GM21381 (cell line): ENCODE results near the gene ANAPC2.
A peak's percentile ranks its signal among the peaks of the same experiment; 100 is the strongest.

Experiments
- ATAC-seq: cut with Tn5 transposase; IDR thresholded peaks from one replicate; pipeline ENCODE4 v1.9.1; 2021; ENCODE audit warnings: mild to moderate bottlenecking, moderate library complexity; ENCODE audit not compliant: unreplicated experiment

The ANAPC2 gene

GRCh38 chr9:137164370-137165249 is 23.8 kb downstream of the ANAPC2 start:
- ATAC-seq: no peak

- no peak for ATAC-seq
Measured at GRCh38 chr9:137163805-137164204, 24.6 kb downstream of the ANAPC2 start.

GRCh38 chr9:137163365-137163715 is 25.0 kb downstream of the ANAPC2 start:
- no peak for ATAC-seq

- ATAC-seq: no peak
Measured at GRCh38 chr9:137162505-137163364, 25.6 kb downstream of the ANAPC2 start.

- no peak for ATAC-seq
Measured at GRCh38 chr9:137161558-137162486, 26.5 kb downstream of the ANAPC2 start.

GRCh38 chr9:137160716-137161557 is 27.4 kb downstream of the ANAPC2 start:
- no peak for ATAC-seq

GRCh38 chr9:137160054-137160425 is 28.3 kb downstream of the ANAPC2 start:
- no peak for ATAC-seq

- ATAC-seq: no peak
Measured at GRCh38 chr9:137159105-137160053, 29.0 kb downstream of the ANAPC2 start.

- ATAC-seq: no peak
Measured at GRCh38 chr9:137158625-137159024, 29.7 kb downstream of the ANAPC2 start.

GRCh38 chr9:137157618-137158415 is 30.5 kb downstream of the ANAPC2 start:
- ATAC-seq: no peak

- no peak for ATAC-seq
Measured at GRCh38 chr9:137156567-137157375, 31.6 kb downstream of the ANAPC2 start.

- ATAC-seq: no peak
Measured at GRCh38 chr9:137152844-137153405, 35.4 kb downstream of the ANAPC2 start.

- peak; percentile 48 for ATAC-seq
Measured at GRCh38 chr9:137150617-137151457, 37.5 kb downstream of the ANAPC2 start.

- ATAC-seq: peak; percentile 31
Measured at GRCh38 chr9:137149942-137150616, 38.3 kb downstream of the ANAPC2 start.

GRCh38 chr9:137149363-137149762 is 39.0 kb downstream of the ANAPC2 start:
- no peak for ATAC-seq
